Stimulated activated CD8-positive, alpha-beta memory T cell treated with anti-CD3 and anti-CD28 coated beads, Interleukin-7, amount 100 ng/mL, for 48 hours (primary cell): ENCODE data around the gene SPINK13.
"Not testable (repeated sequence)": the region's sequence is repeated elsewhere in the genome, so short reads cannot be mapped to it uniquely, and the experiment has no call there.

Experiments used
- DNase-seq, 2 donors: peaks; one replicate each; pipeline ENCODE4 v3.0.0-alpha.2; 2020; ENCODE audit warnings: low read depth in 1 of 2; ENCODE audit errors: extremely low read depth in 1 of 2

SPINK13 gene

GRCh38 chr5:148268566-148268965, at the start of gene SPINK13:
Gene SPINK13, plus strand, starts transcription at chr5:148268794. Its CDS starts 1,279 bp downstream, at chr5:148270073.
- no peak for DNase-seq

- no peak for DNase-seq
Observed at GRCh38 chr5:148221508-148221907, 47.1 kb upstream of the SPINK13 start.

- DNase-seq: no peak
Observed at GRCh38 chr5:148224117-148224742, 44.4 kb upstream of the SPINK13 start.

- no peak for DNase-seq
Observed at GRCh38 chr5:148228392-148228984, 40.1 kb upstream of the SPINK13 start.

GRCh38 chr5:148229840-148230239, 38.8 kb upstream of the SPINK13 start:
- no peak for DNase-seq

- no peak for DNase-seq
Observed at GRCh38 chr5:148230240-148230639, 38.4 kb upstream of the SPINK13 start.

- DNase-seq: no peak
Observed at GRCh38 chr5:148237785-148238417, 30.7 kb upstream of the SPINK13 start.

GRCh38 chr5:148238418-148238794, 30.2 kb upstream of the SPINK13 start, which contains the start of gene MARCOL:
Gene MARCOL, plus strand, starts transcription at chr5:148238525. Its CDS starts 73 bp downstream, at chr5:148238598.
- no peak for DNase-seq

- no peak for DNase-seq
Observed at GRCh38 chr5:148248894-148249293, 19.7 kb upstream of the SPINK13 start.

- DNase-seq: no peak
Observed at GRCh38 chr5:148255456-148255855, 13.1 kb upstream of the SPINK13 start.

GRCh38 chr5:148259288-148259687, 9.3 kb upstream of the SPINK13 start:
- no peak for DNase-seq

GRCh38 chr5:148261221-148261620, 7.4 kb upstream of the SPINK13 start:
- no peak for DNase-seq

GRCh38 chr5:148267962-148268361, 632 bp upstream of the SPINK13 start:
- DNase-seq: no peak

- not testable (repeated sequence) for DNase-seq
Observed at GRCh38 chr5:148275129-148275528, 6.5 kb downstream of the SPINK13 start.

GRCh38 chr5:148280893-148281292, 12.3 kb downstream of the SPINK13 start:
- DNase-seq: not testable (repeated sequence)

GRCh38 chr5:148281336-148281735, 12.7 kb downstream of the SPINK13 start:
- not testable (repeated sequence) for DNase-seq

- DNase-seq: no peak
Observed at GRCh38 chr5:148290271-148291195, 21.9 kb downstream of the SPINK13 start.

GRCh38 chr5:148297731-148298130, 29.1 kb downstream of the SPINK13 start:
- DNase-seq: no peak

GRCh38 chr5:148306446-148306845, 37.9 kb downstream of the SPINK13 start:
- DNase-seq: no peak

- no peak for DNase-seq
Observed at GRCh38 chr5:148309019-148309418, 40.4 kb downstream of the SPINK13 start.

GRCh38 chr5:148309746-148310145, 41.2 kb downstream of the SPINK13 start:
- no peak for DNase-seq
